OCI-LY1 (cell line): ENCODE data around the gene KLHL14.

Source experiments
- H2AFZ ChIP-seq: fragments of 200-600 bp; sonication (generic), shearing (Covaris generic); 2 replicates; pipeline ENCODE4 v1.6.0; 2014; ENCODE audit warnings: antibody characterized with exemption, mild to moderate bottlenecking, low read length
- H3F3A ChIP-seq: fragments of 200-600 bp; sonication (generic), shearing (Covaris generic); 2 replicates; pipeline ENCODE4 v1.6.0; 2014; ENCODE audit warnings: mild to moderate bottlenecking, antibody characterized with exemption, low read length, moderate library complexity; ENCODE audit not compliant: insufficient read depth
- H3K27ac ChIP-seq: fragments of 200-600 bp; sonication (generic); 2 replicates; pipeline ENCODE4 v1.5.1; 2014; ENCODE audit warnings: low read length, mixed run types, mild to moderate bottlenecking, low read depth; ENCODE audit not compliant: poor library complexity, severe bottlenecking
- H3K27me3 ChIP-seq: fragments of 200-600 bp; sonication (generic); 2 replicates; pipeline ENCODE4 v1.6.0; 2014; ENCODE audit warnings: antibody characterized with exemption, mild to moderate bottlenecking, low read length, moderate library complexity; ENCODE audit not compliant: insufficient read depth
- H3K36me3 ChIP-seq: fragments of 200-600 bp; sonication (generic); 2 replicates; pipeline ENCODE4 v1.6.1; 2014; ENCODE audit warnings: mild to moderate bottlenecking, antibody characterized with exemption, low read length, moderate library complexity, mixed read lengths; ENCODE audit not compliant: insufficient read depth
- H3K4me1 ChIP-seq: fragments of 200-600 bp; sonication (generic); 2 replicates; pipeline ENCODE4 v1.5.1; 2014; ENCODE audit warnings: mild to moderate bottlenecking, low read length, moderate library complexity; ENCODE audit not compliant: insufficient read depth, severe bottlenecking
- H3K4me2 ChIP-seq: fragments of 200-600 bp; sonication (generic), shearing (Covaris generic); 2 replicates; pipeline ENCODE4 v1.6.1; 2014; ENCODE audit warnings: low read length
- H3K4me3 ChIP-seq: fragments of 200-600 bp; sonication (generic); 2 replicates; pipeline ENCODE4 v1.5.1; 2014; ENCODE audit warnings: low read length, low read depth, mild to moderate bottlenecking, mixed read lengths; ENCODE audit not compliant: poor library complexity, severe bottlenecking
- H3K79me2 ChIP-seq: fragments of 200-600 bp; shearing (Covaris generic); 2 replicates; pipeline ENCODE4 v1.6.1; 2016; ENCODE audit warnings: mixed run types, low read length, mixed read lengths; ENCODE audit not compliant: insufficient read depth
- H3K9ac ChIP-seq: fragments of 200-600 bp; sonication (generic), shearing (Covaris generic); 2 replicates; pipeline ENCODE4 v1.6.1; 2014; ENCODE audit warnings: mild to moderate bottlenecking, low read length, mixed read lengths
- H3K9me2 ChIP-seq: fragments of 200-600 bp; sonication (generic), shearing (Covaris generic); 2 replicates; pipeline ENCODE4 v1.6.1; 2014; ENCODE audit warnings: low read depth, mild to moderate bottlenecking, low read length, mixed read lengths
- H3K9me3 ChIP-seq: fragments of 200-600 bp; shearing (Covaris generic); 2 replicates; pipeline ENCODE4 v1.6.1; 2014; ENCODE audit warnings: low read length, mixed read lengths
- H4K20me1 ChIP-seq: fragments of 200-600 bp; sonication (generic), shearing (Covaris generic); 2 replicates; pipeline ENCODE4 v1.6.0; 2016; ENCODE audit warnings: mild to moderate bottlenecking, low read length; ENCODE audit not compliant: insufficient read depth
- EZH2 ChIP-seq: fragments of 200-600 bp; sonication (generic), shearing (Covaris generic); IDR thresholded peaks from 2 replicates; pipeline ENCODE4 v1.8.0; 2017; ENCODE audit warnings: borderline replicate concordance, mixed run types, mild to moderate bottlenecking, antibody characterized with exemption, low read length, moderate library complexity, mixed read lengths
- TF ChIP-seq, protein P1 (sequence below): fragments of 200-600 bp; sonication (generic), shearing (Covaris generic); IDR thresholded peaks from 2 replicates; pipeline ENCODE4 v1.5.1; 2017; ENCODE audit warnings: mild to moderate bottlenecking, antibody characterized with exemption, low read length, moderate library complexity, mixed read lengths

Gene KLHL14

DNA sequence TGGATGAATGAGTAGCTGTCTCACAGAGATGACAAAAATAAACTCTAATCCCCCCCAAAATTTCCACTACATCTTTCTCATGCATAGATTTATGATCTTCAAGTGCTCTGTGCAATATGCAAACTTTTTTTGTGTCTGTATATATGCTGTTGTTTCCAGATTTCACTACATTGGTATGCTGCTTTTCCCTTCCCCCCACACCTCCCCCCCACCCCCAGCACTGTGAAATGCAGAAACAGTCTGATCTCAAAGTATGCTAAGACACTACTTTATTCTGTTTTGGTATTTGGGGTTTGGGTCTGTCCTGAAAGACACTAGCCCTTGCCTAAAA, 524 bp upstream of the KLHL14 start:
- Histone ChIP-seq H3K9ac (peak overlapping the region; percentile 22), H3K9me2 (no peaks in the 10 kb centered on the region), H3K9me3 (no peaks in the 10 kb centered on the region), H3K79me2 (peaks cover 8% of the 10 kb centered on the region; the same call in 1 of the 2 replicates), H3F3A (no peaks in the 10 kb centered on the region), H3K4me3 (peak overlapping the region; percentile 75), H3K27me3 (no peaks in the 10 kb centered on the region), H3K4me2 (peak overlapping the region; percentile 92; the same call in 1 of the 2 replicates), H2AFZ (no peak overlapping the region), H3K27ac (peak overlapping the region; percentile 94), H3K36me3 (no peaks in the 10 kb centered on the region), H3K4me1 (peaks cover 33% of the 10 kb centered on the region), H4K20me1 (no peaks in the 10 kb centered on the region)
- TF ChIP-seq EZH2: no peak
- TF ChIP-seq, protein P1, sequence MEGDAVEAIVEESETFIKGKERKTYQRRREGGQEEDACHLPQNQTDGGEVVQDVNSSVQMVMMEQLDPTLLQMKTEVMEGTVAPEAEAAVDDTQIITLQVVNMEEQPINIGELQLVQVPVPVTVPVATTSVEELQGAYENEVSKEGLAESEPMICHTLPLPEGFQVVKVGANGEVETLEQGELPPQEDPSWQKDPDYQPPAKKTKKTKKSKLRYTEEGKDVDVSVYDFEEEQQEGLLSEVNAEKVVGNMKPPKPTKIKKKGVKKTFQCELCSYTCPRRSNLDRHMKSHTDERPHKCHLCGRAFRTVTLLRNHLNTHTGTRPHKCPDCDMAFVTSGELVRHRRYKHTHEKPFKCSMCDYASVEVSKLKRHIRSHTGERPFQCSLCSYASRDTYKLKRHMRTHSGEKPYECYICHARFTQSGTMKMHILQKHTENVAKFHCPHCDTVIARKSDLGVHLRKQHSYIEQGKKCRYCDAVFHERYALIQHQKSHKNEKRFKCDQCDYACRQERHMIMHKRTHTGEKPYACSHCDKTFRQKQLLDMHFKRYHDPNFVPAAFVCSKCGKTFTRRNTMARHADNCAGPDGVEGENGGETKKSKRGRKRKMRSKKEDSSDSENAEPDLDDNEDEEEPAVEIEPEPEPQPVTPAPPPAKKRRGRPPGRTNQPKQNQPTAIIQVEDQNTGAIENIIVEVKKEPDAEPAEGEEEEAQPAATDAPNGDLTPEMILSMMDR: no peak

DNA sequence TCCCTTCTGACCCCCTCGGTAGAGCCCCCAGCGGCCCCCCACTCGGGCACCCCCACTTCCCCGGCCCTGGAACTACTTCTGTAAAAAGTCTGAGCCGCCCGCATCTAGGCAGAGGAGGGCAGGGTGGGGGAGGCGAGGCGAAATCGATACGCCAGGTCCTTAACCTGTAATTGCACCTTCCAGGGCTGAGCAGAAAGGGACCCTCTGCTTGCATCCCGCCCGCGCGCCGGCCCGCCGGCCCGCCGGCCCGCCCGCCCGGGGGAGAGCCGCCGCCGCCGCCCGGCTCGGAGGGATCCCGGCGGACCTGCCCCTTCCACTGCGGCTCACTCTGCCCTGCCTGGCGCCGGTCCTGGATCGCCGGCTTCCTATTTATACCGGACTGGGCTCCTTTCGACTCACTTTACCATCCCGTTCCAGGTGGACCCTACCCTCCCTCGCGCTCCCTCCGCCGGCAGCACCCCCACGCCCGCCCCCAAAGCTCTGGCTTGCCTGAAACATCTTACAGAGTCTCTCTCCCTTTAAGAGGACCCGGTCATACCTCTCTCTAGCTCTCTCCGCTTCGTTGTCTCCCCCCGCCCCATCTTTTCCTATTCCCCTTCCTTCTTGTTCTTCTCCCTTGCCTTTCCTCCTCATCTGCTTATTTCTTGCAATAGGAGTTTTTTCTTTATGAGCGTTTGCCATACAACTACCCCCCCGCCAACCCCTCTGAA, 797 bp downstream of the KLHL14 start:
- H3K9ac ChIP-seq: peak overlapping the region; percentile 90
- no peaks in the 10 kb centered on the region for H3K36me3 ChIP-seq
- TF ChIP-seq, protein P1: no peak
- TF ChIP-seq EZH2: no peak
- no peak overlapping the region for H2AFZ ChIP-seq
- H3K4me3 ChIP-seq: peak overlapping the region; percentile 75
- H3K9me3 ChIP-seq: no peaks in the 10 kb centered on the region
- H3K27ac ChIP-seq: peak overlapping the region; percentile 94
- H3K9me2 ChIP-seq: no peaks in the 10 kb centered on the region
- H3K4me1 ChIP-seq: peaks cover 45% of the 10 kb centered on the region
- peak overlapping the region; percentile 92 for H3K4me2 ChIP-seq
- H3K27me3 ChIP-seq: no peaks in the 10 kb centered on the region
- no peaks in the 10 kb centered on the region for H4K20me1 ChIP-seq
- H3F3A ChIP-seq: no peaks in the 10 kb centered on the region
- peaks cover 20% of the 10 kb centered on the region for H3K79me2 ChIP-seq

DNA sequence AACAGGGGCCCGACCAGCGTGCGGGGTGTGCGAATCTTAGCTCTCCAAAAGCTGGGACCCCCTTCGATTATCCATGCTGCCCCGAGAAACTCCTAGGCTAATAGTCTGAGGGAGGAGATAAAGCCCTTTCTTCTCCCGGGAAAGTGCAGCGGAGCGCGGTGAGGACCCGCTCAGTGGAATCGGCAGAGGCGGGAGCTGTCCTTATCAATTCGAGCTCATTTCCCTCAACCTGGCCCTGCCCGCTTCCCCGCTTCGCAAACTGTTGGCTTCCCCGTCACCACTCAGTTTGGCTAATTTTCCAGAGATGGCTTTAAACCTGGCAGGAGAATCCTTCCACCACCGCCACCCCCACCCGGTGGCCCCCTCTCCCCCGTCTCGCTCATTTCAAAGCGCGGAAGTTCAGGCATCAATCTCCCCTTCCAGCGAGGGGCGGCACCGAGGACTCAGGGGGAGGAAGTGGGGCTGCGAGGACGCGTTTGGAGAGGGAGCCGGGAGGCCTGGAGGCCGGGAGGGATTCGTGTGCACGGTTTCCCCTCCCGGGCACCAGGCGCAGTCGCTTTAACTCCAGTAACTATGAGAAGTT, 1.6 kb downstream of the KLHL14 start:
- Histone ChIP-seq H3K9me2 (no peaks in the 10 kb centered on the region), H3K9ac (peak overlapping the region; percentile 90), H3F3A (no peaks in the 10 kb centered on the region), H3K27me3 (no peaks in the 10 kb centered on the region), H3K79me2 (peaks cover 28% of the 10 kb centered on the region), H3K4me3 (peak overlapping the region; percentile 75), H3K36me3 (no peaks in the 10 kb centered on the region), H3K4me2 (peak overlapping the region; percentile 92), H3K27ac (peak overlapping the region; percentile 94), H2AFZ (no peak overlapping the region), H3K4me1 (peaks cover 53% of the 10 kb centered on the region), H3K9me3 (no peaks in the 10 kb centered on the region), H4K20me1 (no peaks in the 10 kb centered on the region)
- TF ChIP-seq, protein P1: no peak
- TF ChIP-seq EZH2: no peak
